Karpas-422 (cell line): ENCODE data around the gene CAMK2A. TPM values are rescaled to one million over a fixed set of nuclear protein-coding genes. Genes with fewer than 3 reads are reported as not detected.
"Not testable (repeated sequence)": the region's sequence is repeated elsewhere in the genome, so short reads cannot be mapped to it uniquely, and the experiment has no call there.

ENCODE experiments used
- DNase-seq: peaks from one replicate; pipeline ENCODE4 v3.0.0-alpha.2; 2015
- H2AFZ ChIP-seq: fragments of 200-600 bp; sonication (generic); 2 replicates; pipeline ENCODE4 v1.6.1; 2014; ENCODE audit warnings: antibody characterized with exemption, low read length, mixed read lengths
- H3K27ac ChIP-seq: fragments of 200-600 bp; sonication (generic); 2 replicates; pipeline ENCODE4 v1.5.1; 2014; ENCODE audit warnings: mild to moderate bottlenecking, low read length, moderate library complexity
- H3K27me3 ChIP-seq: fragments of 200-600 bp; sonication (generic); 2 replicates; pipeline ENCODE4 v1.6.1; 2014; ENCODE audit warnings: low read length, mixed read lengths
- H3K36me3 ChIP-seq: fragments of 200-600 bp; sonication (generic); 2 replicates; pipeline ENCODE4 v1.6.1; 2014; ENCODE audit warnings: low read length, mixed read lengths; ENCODE audit not compliant: insufficient read depth
- H3K4me1 ChIP-seq: fragments of 200-600 bp; sonication (generic); 2 replicates; pipeline ENCODE4 v1.6.1; 2014; ENCODE audit warnings: mild to moderate bottlenecking, low read length, mixed read lengths
- H3K4me2 ChIP-seq: fragments of 200-600 bp; sonication (generic); 2 replicates; pipeline ENCODE4 v1.6.1; 2014; ENCODE audit warnings: low read length, low read depth, mild to moderate bottlenecking; ENCODE audit not compliant: poor library complexity, severe bottlenecking
- H3K4me3 ChIP-seq: fragments of 200-600 bp; sonication (generic); 2 replicates; pipeline ENCODE4 v1.5.1; 2014; ENCODE audit warnings: mild to moderate bottlenecking, antibody characterized with exemption, low read length, mixed read lengths
- H3K79me2 ChIP-seq: fragments of 200-600 bp; sonication (generic); 2 replicates; pipeline ENCODE4 v1.6.1; 2014; ENCODE audit warnings: mild to moderate bottlenecking, low read length, mixed read lengths
- H3K9ac ChIP-seq: fragments of 200-600 bp; sonication (generic); 2 replicates; pipeline ENCODE4 v1.6.0; 2014; ENCODE audit warnings: low read length
- H3K9me2 ChIP-seq: fragments of 200-600 bp; sonication (generic), shearing (Covaris generic); replicated peaks from 2 replicates; pipeline ENCODE4 v1.6.0; 2014; ENCODE audit warnings: mild to moderate bottlenecking, low read length, moderate library complexity; ENCODE audit not compliant: insufficient read depth
- H3K9me3 ChIP-seq: fragments of 300-700, 200-600 bp; sonication (generic); 2 replicates; pipeline ENCODE4 v1.6.1; 2014; ENCODE audit warnings: low read length, mixed read lengths
- H4K20me1 ChIP-seq: fragments of 200-600 bp; sonication (generic); 2 replicates; pipeline ENCODE4 v1.6.1; 2014; ENCODE audit warnings: mild to moderate bottlenecking, antibody characterized with exemption, low read length, low read depth; ENCODE audit not compliant: insufficient read depth
- total RNA-seq: library from RNA; depleted of rRNA; stranded (reverse); fragments of >200 nt; shearing (Covaris generic); gene quantifications from 2 replicates; pipeline ENCODE4 v1.2.3, GENCODE V29; 2014; ENCODE audit warnings: low replicate concordance

Gene CAMK2A
- total RNA-seq, 1 experiment from 2014 or later: not detected

DNA sequence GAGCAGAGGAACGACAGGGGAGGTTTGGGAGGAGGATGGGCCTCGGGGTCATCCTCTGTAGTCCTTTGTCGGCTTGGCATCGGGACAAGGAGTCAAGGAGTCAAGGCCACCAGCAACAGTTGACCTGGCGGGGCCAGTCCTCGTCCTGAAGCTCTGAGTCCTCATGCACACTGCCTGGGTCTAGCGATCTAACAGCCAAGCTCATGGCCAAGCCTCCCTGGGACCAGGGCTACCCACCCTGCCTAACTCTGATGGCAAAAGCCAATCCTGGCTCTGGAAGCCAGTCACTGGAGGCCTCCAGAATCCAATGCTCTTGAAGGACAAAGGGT is 49.8 kb downstream of the CAMK2A start:
- no peaks in the 10 kb centered on the region for H3K9me2 ChIP-seq
- no peaks in the 10 kb centered on the region for H3K9me3 ChIP-seq
- no peaks in the 10 kb centered on the region for H3K79me2 ChIP-seq
- DNase-seq: no peak
- H3K9ac ChIP-seq: no peak overlapping the region
- H2AFZ ChIP-seq: no peak overlapping the region
- H4K20me1 ChIP-seq: no peaks in the 10 kb centered on the region
- no peaks in the 10 kb centered on the region for H3K27me3 ChIP-seq
- no peak overlapping the region for H3K27ac ChIP-seq
- H3K4me2 ChIP-seq: no peak overlapping the region
- no peaks in the 10 kb centered on the region for H3K36me3 ChIP-seq
- H3K4me3 ChIP-seq: no peak overlapping the region
- peaks cover under 1% of the 10 kb centered on the region for H3K4me1 ChIP-seq

DNA sequence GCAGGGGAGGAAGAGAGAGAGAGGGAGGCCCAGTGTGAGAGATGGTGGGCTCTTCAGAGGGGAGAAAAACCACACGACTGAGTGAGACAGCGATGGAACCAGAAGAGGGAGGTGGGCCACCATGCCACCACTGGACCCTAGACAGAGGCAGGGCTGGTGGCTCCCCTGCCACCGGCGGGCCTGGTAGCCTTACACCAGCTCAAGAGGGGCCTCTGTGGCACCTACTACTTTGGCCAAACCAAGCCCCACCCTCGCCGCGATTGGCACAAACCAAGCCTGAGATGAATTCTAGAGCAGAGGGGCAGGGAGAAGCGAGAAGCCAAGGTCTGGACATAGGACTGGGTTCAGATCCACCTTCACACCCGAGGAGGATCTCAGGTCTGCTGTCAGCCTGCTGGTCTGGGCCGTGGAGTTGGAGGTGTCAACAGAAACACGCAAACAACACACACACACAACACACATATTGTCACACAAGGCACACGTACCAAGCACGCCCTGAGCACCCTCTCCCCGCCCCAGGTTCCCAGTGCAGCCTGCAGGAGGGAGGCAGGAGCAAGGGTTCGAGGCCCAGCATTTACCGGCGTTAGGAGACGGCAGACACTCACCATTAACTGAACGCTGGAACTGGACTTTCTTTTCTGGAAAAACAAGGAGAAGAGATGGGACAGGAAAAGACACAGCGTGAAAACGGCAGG is 50.3 kb downstream of the CAMK2A start:
- Histone ChIP-seq H3K4me2 (no peak overlapping the region), H2AFZ (no peak overlapping the region), H3K79me2 (no peaks in the 10 kb centered on the region)

DNA sequence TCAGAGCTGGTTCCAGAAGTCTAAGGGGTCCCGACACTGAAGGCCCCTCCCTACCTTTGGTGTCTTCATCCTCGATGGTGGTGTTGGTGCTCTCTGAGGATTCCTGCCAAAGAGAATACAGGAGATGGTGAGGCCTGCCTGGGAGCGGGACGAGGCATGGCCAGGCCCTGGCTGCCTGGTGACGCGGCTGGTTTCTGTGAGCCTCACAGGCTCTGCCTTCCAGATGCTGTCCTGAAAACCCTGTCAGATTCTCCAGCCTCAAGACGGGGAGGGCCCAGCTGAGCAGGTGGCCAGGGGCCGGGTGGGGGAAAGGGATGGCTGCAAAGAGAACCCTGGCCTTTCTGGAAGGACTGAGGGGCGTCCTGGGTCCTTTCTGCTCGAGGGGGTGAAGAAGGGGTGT is 50.9 kb downstream of the CAMK2A start:
- no peaks in the 10 kb centered on the region for H4K20me1 ChIP-seq
- no peak overlapping the region for H3K9ac ChIP-seq
- no peak for DNase-seq

More for the DNA sequence above, 50.3 kb downstream of the CAMK2A start:
- Histone ChIP-seq H3K4me1 (peaks cover 5% of the 10 kb centered on the region), H3K27ac (no peak overlapping the region), H3K27me3 (no peaks in the 10 kb centered on the region), H3K9me3 (no peaks in the 10 kb centered on the region), H3K4me3 (no peak overlapping the region), H3K9ac (no peak overlapping the region), H3K36me3 (no peaks in the 10 kb centered on the region), H3K9me2 (no peaks in the 10 kb centered on the region), H4K20me1 (no peaks in the 10 kb centered on the region)
- DNase-seq: no peak

DNA sequence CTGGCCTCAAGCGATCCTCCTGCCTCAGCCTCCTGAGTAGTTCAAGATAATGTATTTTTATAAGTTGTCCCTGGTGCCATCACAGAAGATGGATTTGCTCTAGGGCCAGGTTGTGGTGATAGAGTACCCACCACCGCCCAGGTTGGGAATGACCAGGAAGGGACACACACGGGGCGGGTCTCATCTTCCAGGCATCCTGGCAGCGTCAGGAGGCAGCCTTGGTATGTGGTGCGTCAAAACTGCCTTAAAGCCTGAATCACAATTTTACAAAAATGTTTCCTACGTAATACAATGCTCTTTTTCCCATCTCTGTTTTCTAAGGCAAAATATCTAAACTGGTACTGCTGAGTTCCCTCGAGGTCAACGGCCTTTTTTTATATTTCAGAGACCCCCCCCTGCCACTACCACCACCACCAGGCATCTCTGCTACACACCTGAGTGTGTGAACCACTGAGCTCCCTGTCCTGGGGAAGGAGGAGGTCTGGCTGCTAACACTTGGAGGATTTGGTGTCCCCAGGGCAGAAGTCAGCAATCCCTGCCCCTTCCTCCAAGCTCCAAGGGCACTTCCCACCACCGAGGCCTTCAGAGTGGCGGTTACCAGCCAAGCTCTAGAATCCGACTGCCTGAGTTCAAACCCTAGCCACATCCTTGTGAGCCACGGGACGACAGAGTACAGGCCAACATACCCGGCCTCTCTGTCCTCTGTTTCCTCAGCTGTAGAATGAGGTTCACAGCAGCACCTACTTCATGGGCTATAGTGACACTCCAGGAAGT is 52.4 kb downstream of the CAMK2A start:
- Histone ChIP-seq H3K27me3 (no peaks in the 10 kb centered on the region), H3K4me1 (peaks cover 5% of the 10 kb centered on the region), H3K27ac (no peak overlapping the region), H4K20me1 (0 out of 2 replicates have a peak, but pooled peaks cover under 1% of the 10 kb centered on the region), H3K79me2 (no peaks in the 10 kb centered on the region), H3K4me3 (no peak overlapping the region), H3K4me2 (no peak overlapping the region), H2AFZ (no peak overlapping the region), H3K9me2 (no peaks in the 10 kb centered on the region), H3K9ac (no peak overlapping the region), H3K36me3 (no peaks in the 10 kb centered on the region), H3K9me3 (no peaks in the 10 kb centered on the region)
- no peak for DNase-seq

More for the DNA sequence above, 50.9 kb downstream of the CAMK2A start:
- Histone ChIP-seq H3K27me3 (no peaks in the 10 kb centered on the region), H3K79me2 (no peaks in the 10 kb centered on the region), H3K27ac (no peak overlapping the region), H2AFZ (no peak overlapping the region), H3K36me3 (no peaks in the 10 kb centered on the region), H3K9me3 (no peaks in the 10 kb centered on the region), H3K4me2 (no peak overlapping the region), H3K9me2 (no peaks in the 10 kb centered on the region), H3K4me3 (no peak overlapping the region), H3K4me1 (peaks cover 5% of the 10 kb centered on the region)

DNA sequence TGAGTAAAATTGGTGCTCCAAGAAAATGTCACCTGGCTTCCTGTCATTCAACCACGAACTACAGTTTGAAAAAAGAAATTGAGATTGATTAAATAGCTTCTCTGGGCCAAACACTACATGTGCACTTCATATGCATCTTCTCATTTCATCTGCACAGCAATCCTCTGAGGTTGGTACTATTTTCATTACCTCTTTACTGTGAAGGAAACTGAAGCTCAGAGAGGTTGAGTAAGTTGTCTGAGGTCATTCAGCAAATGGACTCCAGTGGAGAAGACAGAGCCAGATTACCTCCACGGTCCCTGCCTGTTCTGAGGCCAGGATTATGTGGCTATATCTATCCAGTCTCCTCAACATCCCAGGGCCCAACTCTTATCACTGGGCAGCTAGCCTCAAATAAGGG is 53.3 kb downstream of the CAMK2A start:
- H3K27ac ChIP-seq: no peak overlapping the region
- H3K4me1 ChIP-seq: peaks cover 5% of the 10 kb centered on the region
- H4K20me1 ChIP-seq: 0 out of 2 replicates have a peak, but pooled peaks cover 2% of the 10 kb centered on the region
- no peaks in the 10 kb centered on the region for H3K36me3 ChIP-seq
- no peaks in the 10 kb centered on the region for H3K9me3 ChIP-seq
- no peak for DNase-seq
- no peaks in the 10 kb centered on the region for H3K27me3 ChIP-seq
- no peak overlapping the region for H2AFZ ChIP-seq
- no peaks in the 10 kb centered on the region for H3K9me2 ChIP-seq
- H3K9ac ChIP-seq: no peak overlapping the region
- H3K4me2 ChIP-seq: no peak overlapping the region
- no peaks in the 10 kb centered on the region for H3K79me2 ChIP-seq
- H3K4me3 ChIP-seq: no peak overlapping the region

DNA sequence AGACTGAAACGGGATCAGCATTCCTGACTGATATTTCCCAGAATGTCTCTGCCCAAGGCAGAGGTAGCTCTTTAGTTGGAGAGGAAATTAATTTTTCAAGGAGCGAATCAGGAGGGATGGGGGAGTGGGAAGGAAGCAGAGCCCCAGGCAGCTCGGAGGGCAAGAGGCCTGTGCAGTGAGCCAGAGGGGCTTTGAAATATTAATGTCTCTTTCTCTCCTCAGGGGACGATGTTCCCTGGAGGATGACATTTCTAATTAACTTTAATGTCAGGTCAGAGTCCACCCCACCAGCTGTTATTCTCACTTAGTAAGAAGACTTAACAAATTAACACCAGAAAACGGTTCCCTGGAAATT is 54.1 kb downstream of the CAMK2A start:
- Histone ChIP-seq H3K9me2 (no peaks in the 10 kb centered on the region), H4K20me1 (0 out of 2 replicates have a peak, but pooled peaks cover 2% of the 10 kb centered on the region), H3K27me3 (no peaks in the 10 kb centered on the region), H3K36me3 (no peaks in the 10 kb centered on the region), H3K9ac (no peak overlapping the region), H3K79me2 (no peaks in the 10 kb centered on the region), H3K9me3 (no peaks in the 10 kb centered on the region), H3K4me2 (no peak overlapping the region), H2AFZ (no peak overlapping the region), H3K27ac (no peak overlapping the region), H3K4me3 (no peak overlapping the region), H3K4me1 (peaks cover 5% of the 10 kb centered on the region)
- DNase-seq: no peak

DNA sequence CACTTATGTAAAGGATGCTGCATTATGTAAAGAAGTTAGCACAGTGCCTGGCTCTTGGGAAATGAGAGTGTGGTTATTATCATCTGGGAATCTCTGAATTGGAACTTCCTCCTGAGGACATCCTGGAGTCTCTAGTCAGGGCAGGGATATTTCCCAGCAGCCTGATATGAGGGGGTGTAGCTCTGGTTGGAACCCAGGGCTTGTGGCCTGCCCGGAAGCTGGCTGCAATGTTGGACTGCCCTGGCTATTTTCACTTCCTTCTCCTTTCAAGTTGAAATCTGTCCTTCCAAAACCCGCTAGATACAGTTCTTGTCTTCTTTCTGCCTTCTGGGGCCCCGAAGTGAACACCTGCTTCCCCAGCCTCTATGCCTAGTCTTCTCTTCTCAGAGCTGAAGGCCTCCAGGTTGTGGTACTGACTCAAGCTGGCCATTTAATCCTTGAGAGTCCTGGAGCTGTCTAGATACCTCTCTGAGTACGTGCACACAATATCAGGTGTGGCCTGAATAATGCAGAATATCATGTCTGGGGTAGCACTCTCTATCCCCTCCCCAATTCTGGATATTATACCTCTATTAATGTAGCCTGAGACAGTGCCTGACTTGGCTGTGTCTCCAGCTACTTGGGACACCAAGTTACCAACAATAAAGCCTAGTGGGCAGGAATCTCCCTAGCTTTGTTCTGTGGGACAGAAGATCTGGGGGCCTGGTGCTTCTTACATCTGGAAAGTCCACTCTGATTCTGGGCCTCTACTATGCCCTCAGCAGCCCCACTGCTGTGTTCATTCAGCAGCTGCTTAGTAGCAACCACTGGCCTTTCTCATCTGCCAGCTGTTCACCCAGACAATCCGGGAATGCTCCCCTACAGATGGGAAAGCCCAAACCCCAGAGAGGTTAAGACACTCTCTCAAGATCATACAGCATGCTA is 54.7 kb downstream of the CAMK2A start:
- H3K4me1 ChIP-seq: peaks cover 5% of the 10 kb centered on the region
- H3K9ac ChIP-seq: no peak overlapping the region
- H4K20me1 ChIP-seq: 0 out of 2 replicates have a peak, but pooled peaks cover 2% of the 10 kb centered on the region
- no peaks in the 10 kb centered on the region for H3K9me2 ChIP-seq
- no peak overlapping the region for H3K4me2 ChIP-seq
- H3K79me2 ChIP-seq: no peaks in the 10 kb centered on the region
- H3K27me3 ChIP-seq: no peaks in the 10 kb centered on the region
- H2AFZ ChIP-seq: no peak overlapping the region
- H3K27ac ChIP-seq: no peak overlapping the region
- no peak overlapping the region for H3K4me3 ChIP-seq
- DNase-seq: no peak
- H3K9me3 ChIP-seq: no peaks in the 10 kb centered on the region
- H3K36me3 ChIP-seq: no peaks in the 10 kb centered on the region

DNA sequence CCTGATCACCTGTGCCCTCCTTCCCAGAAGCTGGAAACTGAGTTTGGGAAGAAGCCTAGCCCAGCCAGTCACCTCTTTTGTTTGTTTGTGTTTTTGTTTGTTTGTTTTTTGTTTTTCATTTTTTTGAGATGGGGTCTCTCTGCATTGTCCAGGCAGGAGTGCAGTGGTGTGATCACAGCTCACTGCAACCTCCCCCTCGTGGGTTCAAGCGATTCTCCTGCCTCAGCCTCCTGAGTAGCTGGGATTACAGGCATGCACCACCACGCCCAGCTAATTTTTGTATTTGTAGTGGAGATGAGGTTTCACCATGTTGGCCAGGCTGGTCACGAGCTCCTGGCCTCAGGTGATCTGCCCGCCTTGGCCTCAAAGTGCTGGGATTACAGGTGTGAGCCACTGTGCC is 55.9 kb downstream of the CAMK2A start:
- not testable (repeated sequence) for H2AFZ ChIP-seq, H3K9me3 ChIP-seq, H3K27ac ChIP-seq, H3K9me2 ChIP-seq, DNase-seq, H3K36me3 ChIP-seq, H3K4me1 ChIP-seq, H3K79me2 ChIP-seq, H3K4me2 ChIP-seq, H3K27me3 ChIP-seq, H4K20me1 ChIP-seq, H3K9ac ChIP-seq, H3K4me3 ChIP-seq
